HG02840 (cell line): Measurements from ENCODE around the gene CCNY.
"Not testable (repeated sequence)": the region's sequence is repeated elsewhere in the genome, so short reads cannot be mapped to it uniquely, and the experiment has no call there.

Experiments used
- ATAC-seq: cut with Tn5 transposase; IDR thresholded peaks from one replicate; pipeline ENCODE4 v1.9.1; 2021; ENCODE audit warnings: mild to moderate bottlenecking, moderate library complexity, moderate number of reproducible peaks; ENCODE audit not compliant: unreplicated experiment, low FRiP score

CCNY gene

GRCh38 chr10:35336084-35336831 lies at the start of gene CCNY:
CCNY (plus strand) TSS chr10:35336509; CDS start chr10:35337054, 545 bp downstream.
- peak; percentile 55 for ATAC-seq

GRCh38 chr10:35289198-35289597 lies 47.1 kb upstream of the CCNY start:
- ATAC-seq, result no peak

- ATAC-seq, result no peak
Measured at GRCh38 chr10:35294506-35294905, 41.8 kb upstream of the CCNY start.

- ATAC-seq, result no peak
Measured at GRCh38 chr10:35299016-35299415, 37.3 kb upstream of the CCNY start.

GRCh38 chr10:35300063-35300699 lies 36.1 kb upstream of the CCNY start:
- ATAC-seq, result peak; percentile 78

GRCh38 chr10:35304649-35305048 lies 31.7 kb upstream of the CCNY start:
- no peak for ATAC-seq

- ATAC-seq, result no peak
Measured at GRCh38 chr10:35306852-35307251, 29.5 kb upstream of the CCNY start.

GRCh38 chr10:35307297-35307696 lies 29.0 kb upstream of the CCNY start:
- no peak for ATAC-seq

GRCh38 chr10:35308809-35309208 lies 27.5 kb upstream of the CCNY start:
- ATAC-seq, result no peak

- ATAC-seq, result not testable (repeated sequence)
Measured at GRCh38 chr10:35314142-35314541, 22.2 kb upstream of the CCNY start.

GRCh38 chr10:35315235-35315634 lies 21.1 kb upstream of the CCNY start:
- ATAC-seq, result not testable (repeated sequence)

GRCh38 chr10:35316218-35316967 lies 19.9 kb upstream of the CCNY start:
- peak; percentile 56 for ATAC-seq

GRCh38 chr10:35318551-35318950 lies 17.8 kb upstream of the CCNY start:
- no peak for ATAC-seq

- ATAC-seq, result no peak
Measured at GRCh38 chr10:35320341-35320740, 16.0 kb upstream of the CCNY start.

- ATAC-seq, result no peak
Measured at GRCh38 chr10:35322636-35323035, 13.7 kb upstream of the CCNY start.

- no peak for ATAC-seq
Measured at GRCh38 chr10:35324196-35324595, 12.1 kb upstream of the CCNY start.

GRCh38 chr10:35326466-35327235 lies 9.7 kb upstream of the CCNY start:
- no peak for ATAC-seq

GRCh38 chr10:35327790-35328403 lies 8.4 kb upstream of the CCNY start:
- no peak for ATAC-seq

GRCh38 chr10:35328404-35329037 lies 7.8 kb upstream of the CCNY start:
- no peak for ATAC-seq

GRCh38 chr10:35329520-35329919 lies 6.8 kb upstream of the CCNY start:
- no peak for ATAC-seq
